Measurements from ENCODE around the gene SLC9A8.

DNA sequence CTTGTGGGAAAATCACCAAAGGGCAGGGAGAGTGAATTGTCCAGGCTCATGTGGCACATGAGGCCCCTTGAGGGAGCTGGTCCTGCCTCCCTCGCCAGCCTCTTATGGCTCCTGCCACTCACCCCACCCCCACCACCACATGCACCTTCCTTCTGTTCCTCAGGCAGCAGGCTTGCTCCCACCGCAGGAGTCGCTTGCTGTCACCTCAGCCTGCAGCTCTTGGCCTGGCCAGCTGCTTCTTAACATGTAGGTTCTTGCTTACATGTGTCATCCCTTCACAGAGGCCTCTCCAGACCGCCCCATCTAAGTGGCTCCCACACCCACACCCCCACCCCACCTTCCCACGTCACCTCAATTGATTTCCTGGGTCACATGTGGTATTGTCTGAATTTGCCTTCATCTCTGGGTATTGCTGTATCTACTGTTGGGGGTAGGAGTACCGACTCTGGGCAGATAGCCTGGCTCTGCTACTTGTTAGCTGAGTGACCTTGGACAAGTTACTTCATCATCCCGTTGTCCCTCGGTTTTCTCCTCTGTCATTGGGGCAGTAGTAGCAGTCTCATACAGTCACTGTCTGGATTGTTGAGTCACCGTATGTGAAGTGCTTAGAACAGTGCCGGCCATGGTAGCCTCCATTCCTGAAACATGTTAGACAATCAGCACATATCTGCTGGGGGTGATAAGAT lies 41.7 kb downstream of the SLC9A8 start:
- TF ChIP-seq ZBTB7A (tag by site-specific recombination; IDR thresholded peaks at IDR 0.05; ENCODE audit: low read depth) (no peak), RBAK (tag by site-specific recombination; IDR thresholded peaks at IDR 0.05) (no peak), SP2 (tag by site-specific recombination; IDR thresholded peaks at IDR 0.05) (no peak), ZNF221 (tag by site-specific recombination; IDR thresholded peaks at IDR 0.05; ENCODE audit: borderline replicate concordance) (no peak), ZNF561 (tag by site-specific recombination; IDR thresholded peaks at IDR 0.05; ENCODE audit: borderline replicate concordance) (no peak), ZNF169 (tag by site-specific recombination; IDR thresholded peaks at IDR 0.05) (no peak), HOXA7 (CRISPR knock-in tag; IDR thresholded peaks at IDR 0.05; ENCODE audit: borderline replicate concordance) (no peak), YY1 (tag by site-specific recombination; IDR thresholded peaks at IDR 0.05) (no peak), ZNF114 (tag by site-specific recombination; IDR thresholded peaks at IDR 0.05) (no peak)
- TF ChIP-seq, protein P1, sequence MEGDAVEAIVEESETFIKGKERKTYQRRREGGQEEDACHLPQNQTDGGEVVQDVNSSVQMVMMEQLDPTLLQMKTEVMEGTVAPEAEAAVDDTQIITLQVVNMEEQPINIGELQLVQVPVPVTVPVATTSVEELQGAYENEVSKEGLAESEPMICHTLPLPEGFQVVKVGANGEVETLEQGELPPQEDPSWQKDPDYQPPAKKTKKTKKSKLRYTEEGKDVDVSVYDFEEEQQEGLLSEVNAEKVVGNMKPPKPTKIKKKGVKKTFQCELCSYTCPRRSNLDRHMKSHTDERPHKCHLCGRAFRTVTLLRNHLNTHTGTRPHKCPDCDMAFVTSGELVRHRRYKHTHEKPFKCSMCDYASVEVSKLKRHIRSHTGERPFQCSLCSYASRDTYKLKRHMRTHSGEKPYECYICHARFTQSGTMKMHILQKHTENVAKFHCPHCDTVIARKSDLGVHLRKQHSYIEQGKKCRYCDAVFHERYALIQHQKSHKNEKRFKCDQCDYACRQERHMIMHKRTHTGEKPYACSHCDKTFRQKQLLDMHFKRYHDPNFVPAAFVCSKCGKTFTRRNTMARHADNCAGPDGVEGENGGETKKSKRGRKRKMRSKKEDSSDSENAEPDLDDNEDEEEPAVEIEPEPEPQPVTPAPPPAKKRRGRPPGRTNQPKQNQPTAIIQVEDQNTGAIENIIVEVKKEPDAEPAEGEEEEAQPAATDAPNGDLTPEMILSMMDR (tag by site-specific recombination; IDR thresholded peaks at IDR 0.05), result no peak

Measured in HEK293 (cell line).